OCI-LY7 (cell line): Measurements from ENCODE around the gene FHOD3.

Experiments
- CTCF ChIP-seq: fragments of 200-600 bp; sonication (generic); conservative IDR thresholded peaks from 2 replicates; pipeline ENCODE4 v1.5.1; 2014; ENCODE audit warnings: mild to moderate bottlenecking, antibody characterized with exemption, low read length, moderate library complexity, mixed read lengths
- EZH2phosphoT487 ChIP-seq: fragments of 200-600 bp; sonication (generic); IDR thresholded peaks from 2 replicates; pipeline ENCODE4 v1.6.1; 2018; ENCODE audit warnings: low read depth, borderline replicate concordance, mild to moderate bottlenecking, mixed run types, antibody characterized with exemption, low read length, moderate library complexity, mixed read lengths

GRCh38 chr18:36547544-36547943 is 250.0 kb downstream of the FHOD3 start:
- TF ChIP-seq CTCF (no peak), EZH2phosphoT487 (no peak)
